ENCODE results near the gene NUDC. TPM values are rescaled to one million over a fixed set of nuclear protein-coding genes. Genes with fewer than 3 reads are reported as not detected.

Gene NUDC
- polyA plus RNA-seq, 1 experiment = 40.7 TPM

DNA sequence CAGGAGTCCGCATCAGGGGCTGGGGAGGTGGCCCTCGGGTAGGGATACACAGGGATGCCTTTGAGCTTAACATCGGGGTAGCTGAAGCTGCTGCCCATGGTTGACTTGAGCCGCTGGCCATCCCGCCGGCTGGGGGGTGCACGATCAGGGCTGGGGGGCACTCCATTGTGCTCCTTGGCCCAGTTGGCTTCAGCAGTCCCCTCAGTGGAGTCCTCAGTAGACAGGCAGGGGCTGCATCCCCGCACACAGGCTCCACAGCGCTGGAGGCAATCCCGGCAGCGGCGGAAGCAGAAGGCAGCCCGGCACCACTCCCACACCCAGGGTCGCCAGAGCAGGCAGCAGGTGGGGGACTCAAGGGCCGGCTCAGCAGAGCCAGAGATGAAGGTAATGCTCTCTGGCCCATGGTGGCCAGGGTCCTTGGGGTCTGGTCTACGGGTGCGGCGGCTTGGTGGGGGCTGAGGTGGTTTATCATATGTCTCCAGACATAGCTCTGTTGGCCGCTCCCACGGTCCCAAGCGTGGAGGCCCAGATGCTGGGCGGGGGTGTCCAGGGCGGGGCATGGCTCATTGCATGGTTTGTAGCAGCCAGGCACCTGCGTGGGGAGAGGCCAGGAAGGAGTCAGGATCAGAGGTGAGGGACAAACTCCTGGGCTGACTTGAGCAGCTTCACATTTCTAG is 30.4 kb downstream of the NUDC start:
- ChIA-PET POLR2A (no interaction called here), CTCF (no interaction called here)

DNA sequence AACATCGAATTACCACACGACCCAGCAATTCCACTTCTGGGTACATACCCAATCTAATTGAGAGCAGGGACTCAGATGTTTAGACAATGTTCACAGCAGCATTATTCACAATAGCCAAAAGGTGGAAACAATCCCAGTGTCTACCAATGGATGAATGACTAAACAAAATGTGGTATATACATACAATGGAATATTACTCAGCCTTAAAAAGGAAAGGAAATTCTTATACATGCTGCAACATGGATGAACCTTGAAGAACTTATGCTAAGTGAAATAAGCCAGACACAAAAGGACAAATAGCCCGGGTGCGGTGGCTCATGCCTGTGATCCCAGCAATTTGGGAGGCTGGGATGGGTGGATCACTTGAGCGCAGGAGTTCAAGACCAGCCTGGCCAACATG is 31.8 kb downstream of the NUDC start:
- Histone ChIP-seq H3K27me3 (ENCODE audit: control insufficient read depth, insufficient read depth, low read length) (peaks cover 1% of the 10 kb centered on the region; the same call in 1 of the 2 replicates), H3K4me3 (ENCODE audit: low read depth, low read length) (no peak overlapping the region), H3K36me3 (ENCODE audit: control insufficient read depth, insufficient read depth, low read length) (no peaks in the 10 kb centered on the region)
- CTCF ChIA-PET = no interaction called here
- no peak for DNase-seq (ENCODE audit: low read depth)
- POLR2A ChIA-PET = no interaction called here
- TF ChIP-seq, protein P1, sequence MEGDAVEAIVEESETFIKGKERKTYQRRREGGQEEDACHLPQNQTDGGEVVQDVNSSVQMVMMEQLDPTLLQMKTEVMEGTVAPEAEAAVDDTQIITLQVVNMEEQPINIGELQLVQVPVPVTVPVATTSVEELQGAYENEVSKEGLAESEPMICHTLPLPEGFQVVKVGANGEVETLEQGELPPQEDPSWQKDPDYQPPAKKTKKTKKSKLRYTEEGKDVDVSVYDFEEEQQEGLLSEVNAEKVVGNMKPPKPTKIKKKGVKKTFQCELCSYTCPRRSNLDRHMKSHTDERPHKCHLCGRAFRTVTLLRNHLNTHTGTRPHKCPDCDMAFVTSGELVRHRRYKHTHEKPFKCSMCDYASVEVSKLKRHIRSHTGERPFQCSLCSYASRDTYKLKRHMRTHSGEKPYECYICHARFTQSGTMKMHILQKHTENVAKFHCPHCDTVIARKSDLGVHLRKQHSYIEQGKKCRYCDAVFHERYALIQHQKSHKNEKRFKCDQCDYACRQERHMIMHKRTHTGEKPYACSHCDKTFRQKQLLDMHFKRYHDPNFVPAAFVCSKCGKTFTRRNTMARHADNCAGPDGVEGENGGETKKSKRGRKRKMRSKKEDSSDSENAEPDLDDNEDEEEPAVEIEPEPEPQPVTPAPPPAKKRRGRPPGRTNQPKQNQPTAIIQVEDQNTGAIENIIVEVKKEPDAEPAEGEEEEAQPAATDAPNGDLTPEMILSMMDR (IDR thresholded peaks at IDR 0.05; ENCODE audit: insufficient read depth, low read depth, low read length) = no peak

More for the DNA sequence above, 30.4 kb downstream of the NUDC start:
- Histone ChIP-seq H3K36me3 (ENCODE audit: control insufficient read depth, insufficient read depth, low read length) (no peaks in the 10 kb centered on the region), H3K27me3 (ENCODE audit: control insufficient read depth, insufficient read depth, low read length) (no peaks in the 10 kb centered on the region; the same call in 1 of the 2 replicates), H3K4me3 (ENCODE audit: low read depth, low read length) (no peak overlapping the region)
- TF ChIP-seq, protein P1 (IDR thresholded peaks at IDR 0.05; ENCODE audit: insufficient read depth, low read depth, low read length) = no peak
- no peak for DNase-seq (ENCODE audit: low read depth)

DNA sequence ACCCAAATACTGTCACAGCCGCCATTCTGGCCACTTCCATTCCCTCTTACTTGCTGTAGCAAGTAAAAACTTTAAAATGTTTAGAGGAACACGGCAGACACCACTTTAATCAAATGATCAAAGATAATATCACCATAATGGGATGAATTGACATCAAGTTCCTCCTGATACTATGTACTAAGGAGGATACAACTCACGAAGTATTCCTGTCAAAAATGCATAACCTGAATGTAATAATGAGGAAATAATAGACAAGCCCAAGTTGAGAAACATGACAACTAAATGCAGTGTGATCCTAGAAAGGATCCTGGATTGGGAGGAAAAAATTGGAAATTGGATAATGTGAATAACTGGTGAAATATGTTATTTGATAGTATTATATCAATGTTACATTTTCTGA is 34.8 kb downstream of the NUDC start:
- POLR2A ChIA-PET = no interaction called here
- Histone ChIP-seq H3K27me3 (ENCODE audit: control insufficient read depth, insufficient read depth, low read length) (peaks cover 14% of the 10 kb centered on the region), H3K36me3 (ENCODE audit: control insufficient read depth, insufficient read depth, low read length) (no peaks in the 10 kb centered on the region), H3K4me3 (ENCODE audit: low read depth, low read length) (no peak overlapping the region)
- TF ChIP-seq, protein P1 (IDR thresholded peaks at IDR 0.05; ENCODE audit: insufficient read depth, low read depth, low read length) = no peak
- CTCF ChIA-PET = interaction anchor here (1.5 kb wide), 1 partner anchor 11 kb away, joined by 3 read pairs; no protein-coding TSS in a partner anchor
- no peak for DNase-seq (ENCODE audit: low read depth)

DNA sequence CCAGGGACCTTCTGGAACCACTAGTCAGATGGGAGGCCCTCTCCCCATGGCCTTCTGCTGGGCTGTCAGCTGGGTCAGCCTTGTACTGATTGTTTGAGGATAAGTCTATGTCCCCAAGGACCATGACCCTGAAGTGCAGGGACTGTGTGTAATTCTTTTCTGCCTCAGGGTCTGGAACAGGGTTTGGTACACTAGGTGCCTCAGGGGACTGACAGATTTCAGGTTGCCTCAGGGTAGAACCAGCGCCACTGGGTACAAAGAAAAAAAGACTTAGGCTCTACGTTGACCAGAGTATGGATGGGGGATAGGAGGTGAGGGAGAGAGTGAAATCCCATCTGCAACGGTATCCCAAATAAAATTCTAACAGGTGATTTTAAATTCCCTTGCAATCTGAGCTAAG is 35.8 kb downstream of the NUDC start:
- no peak for DNase-seq (ENCODE audit: low read depth)
- Histone ChIP-seq H3K27me3 (ENCODE audit: control insufficient read depth, insufficient read depth, low read length) (peaks cover 14% of the 10 kb centered on the region), H3K36me3 (ENCODE audit: control insufficient read depth, insufficient read depth, low read length) (no peaks in the 10 kb centered on the region), H3K4me3 (ENCODE audit: low read depth, low read length) (no peak overlapping the region)
- ChIA-PET CTCF (interaction anchor here (1.5 kb wide), 1 partner anchor 10 kb away, joined by 3 read pairs; no protein-coding TSS in a partner anchor), POLR2A (no interaction called here)
- TF ChIP-seq, protein P1 (IDR thresholded peaks at IDR 0.05; ENCODE audit: insufficient read depth, low read depth, low read length) = no peak

DNA sequence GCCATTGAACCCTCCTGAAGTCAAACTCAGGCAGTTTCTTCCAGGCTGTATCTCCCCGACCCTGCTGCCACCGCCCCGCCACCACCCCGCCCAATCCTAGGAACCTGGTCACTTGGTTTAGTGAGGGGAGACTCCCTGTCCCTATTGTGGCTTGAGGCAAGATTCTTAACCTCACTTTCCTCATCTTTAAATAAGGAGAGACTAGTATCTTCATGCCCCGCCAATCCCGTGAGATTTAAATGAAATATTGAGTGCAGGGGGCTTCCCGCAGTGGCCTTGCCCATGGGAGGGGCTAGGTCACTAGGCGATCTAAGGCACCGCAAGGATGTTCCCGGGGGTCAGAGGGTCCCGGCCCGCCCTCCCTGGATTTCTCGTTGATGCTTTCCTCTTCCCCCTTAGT is 37.7 kb downstream of the NUDC start:
- TF ChIP-seq, protein P1 (IDR thresholded peaks at IDR 0.05; ENCODE audit: insufficient read depth, low read depth, low read length) = no peak
- DNase-seq (ENCODE audit: low read depth) = no peak
- ChIA-PET POLR2A (no interaction called here), CTCF (no interaction called here)
- Histone ChIP-seq H3K36me3 (ENCODE audit: control insufficient read depth, insufficient read depth, low read length) (no peaks in the 10 kb centered on the region), H3K27me3 (ENCODE audit: control insufficient read depth, insufficient read depth, low read length) (peaks cover 14% of the 10 kb centered on the region), H3K4me3 (ENCODE audit: low read depth, low read length) (no peak overlapping the region)
